Epidermal melanocyte (primary cell): ENCODE data around the gene UBR7.
"Not testable (repeated sequence)": the region's sequence is repeated elsewhere in the genome, so short reads cannot be mapped to it uniquely, and the experiment has no call there.

Experiments used
- DNase-seq: peaks from one replicate; pipeline ENCODE4 v3.0.0; 2011; ENCODE audit warnings: low spot score; ENCODE audit not compliant: insufficient read length

Gene UBR7

GRCh38 chr14:93186956-93187355, 20.1 kb upstream of the UBR7 start:
- no peak for DNase-seq

GRCh38 chr14:93195316-93195999, 11.6 kb upstream of the UBR7 start:
- DNase-seq = no peak

DNA sequence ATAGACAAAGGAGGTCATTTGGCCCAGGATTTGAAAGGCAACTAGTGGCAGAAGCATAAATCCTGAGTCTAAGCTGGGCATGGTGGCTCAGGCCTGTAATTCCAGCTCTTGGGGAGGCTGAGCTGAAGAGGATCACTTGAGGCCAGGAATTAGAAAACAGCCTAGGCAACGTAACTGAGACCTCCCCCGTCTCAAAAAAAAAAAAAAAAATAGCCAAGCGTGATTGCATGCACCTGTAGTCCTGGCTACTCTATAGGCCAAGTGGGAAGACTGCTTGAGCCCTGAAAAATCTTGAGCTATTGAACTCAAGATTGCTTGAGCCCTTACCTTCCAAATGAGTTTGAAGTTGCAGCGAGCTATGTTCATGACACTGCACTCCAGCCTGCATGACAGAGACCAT, 8.0 kb upstream of the UBR7 start:
- DNase-seq = no peak

GRCh38 chr14:93200553-93200952, 6.5 kb upstream of the UBR7 start:
- no peak for DNase-seq

- no peak for DNase-seq
Observed at GRCh38 chr14:93201155-93201704, 5.8 kb upstream of the UBR7 start.

DNA sequence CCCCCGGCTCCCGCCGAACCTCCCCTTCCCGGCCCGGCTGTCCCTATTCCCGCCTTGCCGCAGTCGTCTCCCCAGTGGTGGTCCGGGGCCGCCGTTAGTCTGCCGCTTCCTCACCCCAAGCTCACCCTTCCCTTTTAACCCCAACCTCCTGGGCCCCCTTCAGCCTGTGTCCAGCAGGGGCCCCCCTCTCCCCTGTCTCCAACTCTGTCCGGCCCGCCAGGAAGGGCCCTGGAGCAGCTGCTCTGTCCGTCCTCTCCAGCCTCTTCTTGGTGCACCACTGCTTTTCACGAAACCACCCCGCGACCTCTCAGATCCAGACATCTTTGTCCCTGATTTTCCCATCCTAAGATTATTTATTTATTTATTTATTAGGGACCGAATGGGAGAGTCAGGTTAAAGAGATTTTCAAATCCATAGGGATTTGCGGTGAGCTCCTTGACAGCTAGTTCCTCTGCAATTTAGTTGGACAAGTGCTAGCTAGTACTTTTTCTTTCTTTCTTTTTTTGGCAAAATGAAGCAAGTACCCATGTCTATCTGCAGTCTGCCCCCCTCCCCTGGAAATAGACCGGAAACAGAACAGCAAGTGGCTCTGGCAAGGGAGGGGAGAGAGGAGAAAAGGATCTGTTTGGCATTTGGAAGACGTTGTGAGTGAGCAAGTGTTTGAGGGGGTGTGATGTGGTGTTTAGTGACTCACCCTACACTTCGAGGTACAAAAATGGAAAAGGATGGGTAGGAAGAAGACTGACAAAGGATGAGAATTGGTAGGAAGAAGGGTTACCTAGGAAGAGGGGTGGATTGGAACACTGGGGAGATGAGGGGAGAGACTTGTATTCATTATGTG, 632 bp downstream of the UBR7 start:
- no peak for DNase-seq

GRCh38 chr14:93212432-93212831, 5.4 kb downstream of the UBR7 start:
- no peak for DNase-seq

DNA sequence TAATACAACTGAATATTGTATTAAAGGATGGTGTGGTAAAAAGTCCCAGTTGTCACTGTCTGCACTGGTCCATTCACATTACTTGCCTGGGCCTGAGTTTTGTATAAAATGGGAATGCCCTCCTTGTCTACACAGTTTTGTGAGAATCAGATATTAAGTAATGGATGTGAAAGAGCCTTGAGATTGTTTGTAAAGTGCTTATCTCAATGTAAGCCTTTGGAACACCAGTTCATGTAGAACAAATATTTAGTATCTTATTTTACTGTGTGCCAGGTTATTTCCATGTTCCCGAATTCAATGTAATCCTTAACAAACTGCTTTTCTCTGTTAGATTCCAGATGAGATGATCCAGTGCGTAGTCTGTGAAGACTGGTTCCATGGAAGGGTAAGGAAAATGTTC, 7.5 kb downstream of the UBR7 start:
- DNase-seq = no peak

- no peak for DNase-seq
Observed at GRCh38 chr14:93219103-93219726, 12.2 kb downstream of the UBR7 start.

- no peak for DNase-seq
Observed at GRCh38 chr14:93220509-93220908, 13.5 kb downstream of the UBR7 start.

DNA sequence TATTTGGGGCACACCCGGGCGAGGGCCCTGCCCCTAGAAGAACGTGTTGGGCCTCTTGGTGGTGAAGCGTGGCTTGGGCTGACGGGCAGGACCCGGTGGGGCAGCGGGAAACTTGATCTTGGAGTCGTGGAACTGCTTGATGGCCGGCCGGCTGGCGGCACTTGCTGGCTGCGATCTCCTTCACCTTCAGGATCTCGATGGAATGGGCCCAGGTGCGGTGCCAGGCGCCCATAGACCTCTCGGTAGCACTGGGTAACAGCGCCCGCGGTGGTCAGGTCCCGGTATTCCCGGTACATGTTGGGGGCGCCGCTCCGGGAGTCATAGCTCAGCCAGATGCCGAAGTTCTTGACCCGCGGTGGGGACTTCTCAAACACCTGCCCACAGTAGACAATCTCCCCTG, 16.5 kb downstream of the UBR7 start:
- no peak for DNase-seq

DNA sequence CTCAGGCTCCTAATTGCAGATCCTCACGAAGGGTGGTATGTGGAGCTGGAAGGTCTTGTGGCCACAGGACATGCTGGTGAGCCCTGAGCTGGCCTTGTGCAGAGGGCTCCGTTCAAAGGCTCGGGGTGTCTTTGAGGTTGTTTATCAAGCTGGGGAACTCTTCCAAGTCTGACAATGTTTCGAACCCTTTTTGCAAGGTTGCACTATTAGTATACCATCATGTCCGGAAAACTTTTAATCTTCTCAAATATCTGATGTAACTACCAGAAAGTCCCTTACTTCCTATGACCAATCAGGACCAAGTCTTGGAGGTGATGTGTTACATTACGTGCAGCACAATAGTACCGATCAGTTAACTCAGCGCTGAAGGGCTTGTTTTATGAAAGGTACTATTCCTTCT, 21.5 kb downstream of the UBR7 start:
- no peak for DNase-seq

DNA sequence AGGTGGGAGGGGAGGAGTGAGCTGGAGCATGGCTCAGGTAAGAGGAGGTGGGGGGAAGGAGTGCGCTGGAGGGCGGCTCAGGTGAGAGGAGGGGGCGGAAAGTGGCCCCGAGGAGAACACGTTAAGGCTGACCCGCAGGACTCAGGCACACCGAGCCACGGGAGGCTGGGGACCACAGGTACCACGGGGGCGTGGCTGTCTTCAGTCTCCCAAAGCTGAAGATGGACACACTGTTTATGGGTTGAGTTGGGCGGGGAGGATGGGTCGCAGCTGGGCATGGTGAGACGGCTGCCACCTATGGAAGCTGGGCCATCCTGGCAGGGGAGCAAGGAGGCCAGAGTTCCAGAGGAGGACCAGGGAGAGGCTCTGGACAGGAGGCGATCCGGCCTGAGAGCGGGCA, 23.5 kb downstream of the UBR7 start:
- no peak for DNase-seq

- no peak for DNase-seq
Observed at GRCh38 chr14:93231129-93231979, 24.3 kb downstream of the UBR7 start.

DNA sequence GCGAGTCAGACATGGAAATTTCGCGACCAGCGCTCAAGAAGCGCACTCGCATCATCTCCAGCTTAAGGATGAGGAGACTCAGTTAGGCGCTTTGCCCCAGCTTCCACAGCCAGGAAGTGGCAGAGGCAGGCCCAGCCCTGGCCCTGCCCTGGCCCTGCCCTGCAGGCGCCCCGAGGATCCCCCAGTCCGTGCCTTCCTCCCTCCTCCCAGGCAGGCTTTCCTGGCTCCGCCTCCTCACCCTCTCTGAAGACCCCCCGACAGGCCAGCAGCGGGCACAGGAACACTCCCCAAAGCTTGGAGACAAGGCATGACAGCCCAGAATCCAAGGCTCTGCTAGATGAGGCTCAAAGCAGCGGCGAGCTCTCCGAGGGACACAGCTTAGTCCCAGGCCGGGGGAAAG, 25.1 kb downstream of the UBR7 start:
- no peak for DNase-seq

DNA sequence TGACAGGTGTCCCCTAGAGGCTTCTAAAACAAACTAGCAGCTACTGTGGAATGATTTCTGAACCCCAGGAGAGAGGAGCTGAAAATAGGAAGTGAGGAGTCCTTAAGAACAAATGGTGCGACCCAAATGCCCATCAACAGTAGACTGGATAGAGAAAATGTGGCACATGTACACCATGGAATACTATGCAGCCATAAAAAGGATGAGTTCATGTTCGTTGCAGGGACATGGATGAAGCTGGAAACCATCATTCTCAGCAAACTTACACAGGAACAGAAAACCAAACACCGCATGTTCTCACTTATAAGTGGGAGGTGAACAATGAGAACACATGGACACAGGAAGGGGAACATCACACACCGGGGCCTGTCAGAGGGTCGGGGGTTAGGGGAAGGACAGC, 26.0 kb downstream of the UBR7 start:
- DNase-seq = not testable (repeated sequence)

- DNase-seq = no peak
Observed at GRCh38 chr14:93234798-93235197, 27.7 kb downstream of the UBR7 start.

- DNase-seq = no peak
Observed at GRCh38 chr14:93239869-93240677, 33.0 kb downstream of the UBR7 start.

DNA sequence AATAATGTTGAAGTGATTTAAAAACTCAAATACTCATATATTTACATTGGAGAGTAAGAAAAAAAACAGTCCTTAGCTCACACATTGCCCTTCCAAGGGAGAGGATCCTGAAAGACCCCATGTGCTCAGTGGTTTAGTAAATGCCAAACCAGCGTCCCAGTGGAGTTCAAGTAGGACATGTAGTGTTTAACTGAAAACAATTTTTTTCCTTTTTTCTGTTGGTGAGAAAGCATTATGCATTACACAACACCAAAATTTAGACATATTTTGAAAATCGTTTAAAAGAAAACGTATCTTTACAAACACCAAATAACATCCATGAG, 33.6 kb downstream of the UBR7 start:
- DNase-seq = no peak

- DNase-seq = no peak
Observed at GRCh38 chr14:93245764-93246420, 38.8 kb downstream of the UBR7 start.
